Stimulated activated CD4-positive, alpha-beta T cell treated with anti-CD3 and anti-CD28 coated beads, Interleukin-12 subunit alpha, Interleukin-12 subunit beta, amount 100 ng/mL, for 48 hours (primary cell): ENCODE measurements around the gene MEGF6.

Source experiments
- DNase-seq, 3 donors: peaks; one replicate each; pipeline ENCODE4 v3.0.0-alpha.2; 2020; ENCODE audit warnings: low read depth in 2 of 3, low spot score in 1 of 3

The MEGF6 gene

GRCh38 chr1:3451994-3452865 is 159.1 kb downstream of the MEGF6 start:
- DNase-seq = no peak

GRCh38 chr1:3450983-3451382 is 160.3 kb downstream of the MEGF6 start:
- no peak for DNase-seq

GRCh38 chr1:3450202-3450863 is 161.0 kb downstream of the MEGF6 start:
- no peak for DNase-seq

DNA sequence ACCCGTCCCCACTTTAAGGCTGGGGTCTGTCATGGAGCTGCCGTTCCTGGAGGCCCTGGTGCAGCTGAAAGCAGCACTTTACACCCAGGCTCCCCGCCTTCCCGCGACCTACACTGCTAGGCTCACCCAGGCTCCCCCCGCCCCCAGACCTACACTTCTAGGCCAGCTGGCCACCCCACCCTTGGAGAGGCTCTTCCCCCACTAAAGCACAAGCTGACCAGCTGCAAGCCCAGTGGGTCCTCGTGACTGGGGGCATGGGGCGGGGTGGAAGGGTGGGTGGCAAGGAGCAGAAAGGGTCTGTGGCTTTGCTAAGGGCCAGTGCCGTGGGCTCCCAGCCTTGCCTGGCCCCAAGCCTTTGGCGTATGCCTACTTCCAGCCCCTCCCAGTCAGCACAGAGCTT is 166.6 kb downstream of the MEGF6 start:
- DNase-seq = no peak

DNA sequence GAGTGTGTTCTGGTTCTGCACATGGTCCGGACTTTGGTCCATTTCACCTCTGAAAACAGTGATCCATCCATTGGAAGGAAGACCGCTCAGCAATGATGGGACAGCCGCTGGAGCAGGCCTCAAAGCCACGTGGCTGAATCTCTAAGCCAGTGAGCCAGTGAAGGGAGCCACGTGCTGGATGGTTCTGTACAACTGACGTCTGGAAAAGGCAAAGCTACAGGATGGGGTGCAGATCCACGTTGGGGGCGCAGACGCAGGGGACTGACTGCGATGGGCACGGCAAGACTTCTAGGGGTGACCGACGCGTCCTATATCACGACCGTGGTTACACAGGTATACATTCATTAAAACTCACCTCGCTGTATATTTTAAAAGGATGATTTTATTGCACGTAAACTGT is 167.0 kb downstream of the MEGF6 start:
- DNase-seq = no peak

- DNase-seq = no peak
Measured at GRCh38 chr1:3443807-3444206, 167.5 kb downstream of the MEGF6 start.

GRCh38 chr1:3442901-3443300 is 168.4 kb downstream of the MEGF6 start:
- DNase-seq = no peak

DNA sequence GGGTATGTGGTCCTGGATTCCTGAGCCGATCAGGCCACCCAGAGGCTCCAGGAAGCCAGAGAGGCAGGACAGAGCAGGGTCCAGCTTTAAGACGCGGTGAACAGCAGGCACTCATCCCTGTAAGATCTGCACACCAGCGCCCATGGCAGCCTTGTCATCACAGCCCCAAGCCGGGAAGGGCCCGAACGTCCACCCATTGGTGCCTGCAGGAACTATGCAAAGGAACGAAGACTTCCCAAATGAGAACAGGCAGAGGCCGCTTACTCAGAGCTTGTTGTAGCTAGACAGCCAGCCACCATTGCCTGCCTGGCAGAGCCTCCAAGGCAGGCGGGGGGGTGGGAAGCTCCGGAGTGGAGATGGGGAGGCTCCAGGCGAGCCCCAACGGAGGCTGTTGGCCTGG is 169.0 kb downstream of the MEGF6 start:
- DNase-seq = no peak

DNA sequence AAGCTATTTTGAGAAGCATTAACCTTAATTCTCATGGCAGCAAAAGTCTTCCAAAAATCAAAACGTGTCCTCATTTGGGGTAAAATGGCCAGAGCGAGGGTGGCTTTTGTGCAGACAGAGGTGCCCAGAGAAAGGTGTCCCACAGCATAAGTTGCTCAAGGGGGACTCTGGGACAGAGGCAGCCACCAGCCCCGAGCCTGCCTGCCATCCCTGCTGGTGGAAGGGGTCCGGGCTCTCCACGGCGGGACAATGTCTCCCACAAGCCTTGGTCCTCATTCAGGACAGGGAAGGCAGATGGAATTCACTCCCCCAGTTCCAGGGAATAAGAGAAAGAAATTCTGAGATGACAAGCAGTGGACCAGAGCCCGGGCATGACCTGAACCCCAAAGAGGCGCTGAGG is 169.4 kb downstream of the MEGF6 start:
- no peak for DNase-seq

- no peak for DNase-seq
Measured at GRCh38 chr1:3441410-3441847, 169.9 kb downstream of the MEGF6 start.

DNA sequence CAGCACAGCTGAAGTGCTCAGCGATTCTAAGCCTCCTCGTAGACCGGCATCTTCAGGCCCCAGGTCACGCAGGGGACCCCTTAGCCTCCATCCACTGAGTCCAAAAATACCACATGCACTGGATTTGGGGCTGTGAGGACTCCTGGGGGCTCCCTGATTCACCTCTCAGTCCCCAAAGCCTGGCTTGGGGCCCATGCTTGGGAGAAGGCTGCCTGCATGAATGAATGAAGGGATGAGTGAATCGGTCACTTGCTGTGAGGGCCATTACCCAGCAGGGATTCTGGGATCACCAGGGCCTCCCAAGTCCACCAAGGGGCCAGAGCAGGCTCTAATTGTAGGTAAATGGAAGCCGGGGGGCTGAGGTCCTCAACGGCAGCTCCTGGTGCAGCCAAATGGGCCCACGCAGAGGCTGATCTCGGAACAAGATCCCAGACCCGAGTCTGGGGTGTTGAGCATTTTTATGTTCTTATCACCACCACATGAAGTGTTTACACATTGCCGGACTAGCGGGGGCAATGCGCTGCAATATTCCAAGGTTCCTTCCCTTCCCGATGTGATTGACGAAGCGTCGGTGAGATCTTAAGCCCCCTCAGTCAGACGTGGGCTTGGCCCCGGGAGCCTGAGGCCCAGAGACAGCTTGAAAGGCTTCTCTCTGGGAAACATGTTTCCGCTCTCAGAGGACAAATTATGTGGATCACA is 170.4 kb downstream of the MEGF6 start:
- no peak for DNase-seq

- DNase-seq = no peak
Measured at GRCh38 chr1:3440300-3440681, 171.0 kb downstream of the MEGF6 start.
